Raji (cell line): ENCODE data around the gene SPATA9.

Experiments
- POLR2A ChIP-seq: IDR thresholded peaks from 2 replicates; pipeline ENCODE4 v1.6.1; 2011; ENCODE audit warnings: low read depth, low read length, control low read depth; ENCODE audit not compliant: insufficient read depth

Gene SPATA9

GRCh38 chr5:95634081-95634480 is 48.7 kb downstream of the SPATA9 start:
- TF ChIP-seq POLR2A, result no peak

- no peak for TF ChIP-seq POLR2A
Measured at GRCh38 chr5:95633671-95634070, 49.1 kb downstream of the SPATA9 start.

GRCh38 chr5:95631991-95632675 is 50.7 kb downstream of the SPATA9 start:
- TF ChIP-seq POLR2A, result no peak

DNA sequence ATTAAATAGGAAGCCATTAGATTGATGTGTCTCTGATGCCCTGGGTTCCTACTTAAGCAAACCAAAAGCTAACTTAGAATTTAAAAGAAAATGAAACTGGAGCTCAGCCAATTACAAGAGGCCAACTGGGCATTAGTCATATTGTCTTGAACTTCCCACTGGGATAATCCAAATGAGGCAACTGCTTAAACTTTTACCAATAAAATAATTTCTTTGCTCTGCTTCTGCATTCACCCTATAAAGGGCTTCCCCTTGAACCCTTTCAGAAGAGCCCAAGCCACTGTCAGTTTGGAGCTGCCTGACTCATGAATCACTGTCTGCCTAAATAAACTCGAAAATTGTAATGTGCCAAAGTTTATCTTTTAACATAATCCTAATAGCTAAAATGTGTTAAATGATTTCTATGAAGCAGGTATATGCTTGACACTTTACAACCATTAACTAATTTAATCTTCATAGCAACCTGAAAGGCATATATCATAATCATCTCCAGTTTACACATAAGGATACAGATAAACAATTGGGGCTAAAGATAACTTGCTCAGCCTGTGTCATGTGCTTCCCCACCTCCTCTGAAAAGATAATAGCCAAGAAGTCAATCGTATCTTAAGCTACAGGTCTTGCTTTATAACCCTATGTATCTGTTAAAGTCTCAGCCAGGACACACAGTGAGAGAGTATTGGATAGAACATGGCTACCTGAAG is 51.4 kb downstream of the SPATA9 start:
- no peak for TF ChIP-seq POLR2A

- no peak for TF ChIP-seq POLR2A
Measured at GRCh38 chr5:95630394-95630917, 52.3 kb downstream of the SPATA9 start.

GRCh38 chr5:95628933-95629332 is 53.9 kb downstream of the SPATA9 start:
- no peak for TF ChIP-seq POLR2A

- no peak for TF ChIP-seq POLR2A
Measured at GRCh38 chr5:95627971-95628810, 54.6 kb downstream of the SPATA9 start.

DNA sequence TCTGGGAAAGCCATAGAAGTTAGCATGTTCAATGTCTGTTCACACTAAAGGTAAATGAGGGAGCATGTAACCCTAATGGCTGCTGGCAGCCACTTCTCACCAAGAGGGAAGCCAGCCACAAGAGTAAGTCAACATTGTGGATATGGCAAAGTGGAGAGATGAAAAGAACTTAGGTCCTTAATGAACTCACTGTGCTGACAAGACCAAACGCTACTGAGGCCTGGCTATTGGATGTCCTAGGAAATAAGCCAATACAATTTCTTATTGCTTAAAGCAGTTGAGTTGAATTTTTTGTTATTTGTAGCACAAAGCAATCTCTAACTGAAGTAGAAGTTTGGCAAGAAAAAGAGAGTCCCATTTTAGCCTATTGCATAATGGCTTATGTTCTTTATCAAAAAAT is 56.1 kb downstream of the SPATA9 start:
- no peak for TF ChIP-seq POLR2A

DNA sequence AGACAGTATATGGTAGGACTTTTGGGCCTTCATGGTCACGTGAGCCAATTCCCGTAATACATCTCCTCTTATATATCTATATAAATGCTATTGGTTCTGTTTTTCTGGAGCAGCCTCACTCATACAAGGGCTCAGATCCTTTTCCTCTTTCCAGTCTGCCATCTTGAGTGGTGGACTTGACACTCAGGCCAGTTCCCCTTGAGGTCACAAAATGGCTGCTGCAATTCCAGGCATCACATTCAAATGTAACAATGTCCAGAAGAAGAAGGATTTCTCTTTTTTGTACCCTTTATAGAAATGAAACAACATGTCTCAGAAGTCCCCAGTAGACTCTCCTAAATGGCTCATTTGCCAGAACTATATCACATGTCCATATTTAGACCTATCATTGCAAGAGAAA is 58.4 kb downstream of the SPATA9 start:
- TF ChIP-seq POLR2A, result no peak

GRCh38 chr5:95623706-95624105 is 59.1 kb downstream of the SPATA9 start:
- TF ChIP-seq POLR2A, result no peak

DNA sequence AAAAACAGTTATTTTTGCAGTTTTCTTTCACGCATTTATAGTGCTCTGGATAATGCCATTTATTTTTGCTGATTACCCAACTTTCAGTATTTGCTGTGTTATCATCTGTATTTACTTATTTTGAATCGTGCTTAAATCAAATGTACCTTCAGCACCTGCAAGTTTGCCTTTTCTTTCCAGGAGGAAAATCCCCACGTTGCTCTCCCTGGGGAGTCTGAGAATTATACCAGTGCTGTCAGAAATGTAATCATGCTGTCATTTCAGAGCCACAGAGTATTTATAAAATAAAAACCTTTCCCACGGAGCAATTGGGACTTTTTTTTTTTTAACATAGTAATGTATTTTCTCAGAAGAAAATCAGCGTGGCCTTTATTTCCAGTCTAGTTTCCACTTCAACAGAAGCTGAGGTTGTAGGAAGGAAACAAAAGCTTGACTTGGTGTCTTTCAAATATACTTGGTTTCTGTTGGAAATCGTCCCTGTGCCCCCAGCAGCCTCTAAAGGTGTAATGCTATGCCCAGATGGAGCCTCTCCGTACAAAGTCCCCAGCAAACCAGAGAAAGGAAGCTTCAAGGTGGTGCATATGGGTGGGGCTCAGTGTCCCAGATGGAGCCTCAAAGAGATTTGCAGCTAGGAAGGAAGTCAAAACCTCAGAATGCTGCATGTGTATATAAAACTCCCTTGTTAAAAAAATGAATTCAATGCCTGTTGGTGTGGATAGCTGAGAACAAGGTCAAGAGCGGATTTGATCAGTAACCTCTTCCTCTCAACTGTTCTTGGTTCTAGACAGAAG is 60.8 kb downstream of the SPATA9 start:
- no peak for TF ChIP-seq POLR2A

- no peak for TF ChIP-seq POLR2A
Measured at GRCh38 chr5:95620870-95621838, 61.6 kb downstream of the SPATA9 start.

DNA sequence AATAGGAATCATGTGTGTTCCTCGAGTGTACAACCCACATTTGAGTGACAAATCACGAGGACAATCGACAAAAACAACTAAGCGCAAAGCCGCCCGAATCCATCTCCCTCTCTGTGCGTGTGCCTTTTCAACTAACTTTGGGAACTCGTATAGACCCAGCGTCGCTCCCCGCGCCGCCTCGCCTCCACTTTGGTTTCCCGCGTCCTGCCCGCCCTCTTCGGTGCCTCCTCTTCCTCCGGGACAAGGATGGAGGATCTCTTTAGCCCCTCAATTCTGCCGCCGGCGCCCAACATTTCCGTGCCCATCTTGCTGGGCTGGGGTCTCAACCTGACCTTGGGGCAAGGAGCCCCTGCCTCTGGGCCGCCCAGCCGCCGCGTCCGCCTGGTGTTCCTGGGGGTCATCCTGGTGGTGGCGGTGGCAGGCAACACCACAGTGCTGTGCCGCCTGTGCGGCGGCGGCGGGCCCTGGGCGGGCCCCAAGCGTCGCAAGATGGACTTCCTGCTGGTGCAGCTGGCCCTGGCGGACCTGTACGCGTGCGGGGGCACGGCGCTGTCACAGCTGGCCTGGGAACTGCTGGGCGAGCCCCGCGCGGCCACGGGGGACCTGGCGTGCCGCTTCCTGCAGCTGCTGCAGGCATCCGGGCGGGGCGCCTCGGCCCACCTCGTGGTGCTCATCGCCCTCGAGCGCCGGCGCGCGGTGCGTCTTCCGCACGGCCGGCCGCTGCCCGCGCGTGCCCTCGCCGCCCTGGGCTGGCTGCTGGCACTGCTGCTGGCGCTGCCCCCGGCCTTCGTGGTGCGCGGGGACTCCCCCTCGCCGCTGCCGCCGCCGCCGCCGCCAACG is 62.5 kb downstream of the SPATA9 start, which contains the start of gene GPR150:
Gene GPR150 (plus strand): TSS at position 58 of the 840 bp plus-strand sequence. CDS start 189 bp downstream, at position 247.
- TF ChIP-seq POLR2A, result no peak
